K562 (cell line): Measurements from ENCODE around the gene C2CD2L. TPM values are rescaled to one million over a fixed set of nuclear protein-coding genes. Genes with fewer than 3 reads are reported as not detected.

Experiments
- BMI1 ChIP-seq: fragments of 150-350 bp; IDR thresholded peaks from 2 replicates; pipeline ENCODE4 v1.6.1; 2014; ENCODE audit warnings: low read length
- BRCA1 ChIP-seq, 2 experiments: fragments of 450-650 bp in 1 of 2; sonication (generic) in 1 of 2; formaldehyde crosslinking in 1 of 2; IDR thresholded peaks; 2 replicates each; pipeline versions ENCODE4 v1.5.0 to v1.6.1; 2017 to 2020; ENCODE audit warnings: mild to moderate bottlenecking in 1 of 2, missing genetic modification reagents in 1 of 2
- BRD4 ChIP-seq: fragments of 200-600 bp; sonication (generic); IDR thresholded peaks from 2 replicates; pipeline ENCODE4 v1.6.1; 2017; ENCODE audit warnings: inconsistent platforms
- CBFA2T3 ChIP-seq: fragments of 450-650 bp; IDR thresholded peaks from 2 replicates; pipeline ENCODE4 v1.6.1; 2017
- HMG20A ChIP-seq: fragments of 450-650 bp; formaldehyde crosslinking; conservative IDR thresholded peaks from 2 replicates; pipeline ENCODE4 v1.4.0; 2020; ENCODE audit warnings: mild to moderate bottlenecking, mixed read lengths
- HMGN3 ChIP-seq: IDR thresholded peaks from 2 replicates; pipeline ENCODE4 v1.6.1; 2011; ENCODE audit warnings: borderline replicate concordance, low read depth, mild to moderate bottlenecking, mixed read lengths, low read length; ENCODE audit not compliant: insufficient read length; ENCODE audit errors: extremely low read depth
- HNRNPK ChIP-seq: fragments of 200-400 bp; formaldehyde crosslinking; IDR thresholded peaks from one replicate; pipeline ENCODE4 v1.6.1; 2018; ENCODE audit warnings: mild to moderate bottlenecking, low read depth, low read length; ENCODE audit not compliant: poor library complexity, severe bottlenecking
- HSF4 ChIP-seq: fragments of 250-450 bp; sonication (Bioruptor Pico); IDR thresholded peaks from 2 replicates; pipeline ENCODE4 v2.1.2; 2022; ENCODE audit warnings: mild to moderate bottlenecking, moderate library complexity, borderline replicate concordance
- ILK ChIP-seq: fragments of 450-650 bp; IDR thresholded peaks from 2 replicates; pipeline ENCODE4 v1.6.1; 2016; ENCODE audit warnings: missing genetic modification characterization, low read depth, mild to moderate bottlenecking, missing compliant biosample characterization, moderate library complexity, borderline replicate concordance
- KAT2B ChIP-seq: IDR thresholded peaks from one replicate; pipeline ENCODE4 v1.6.1; 2012; ENCODE audit warnings: low read depth, mild to moderate bottlenecking, control low read depth, inconsistent platforms, low read length, moderate library complexity
- LEF1 ChIP-seq: fragments of 450-650 bp; IDR thresholded peaks from 2 replicates; pipeline ENCODE4 v1.6.1; 2016; ENCODE audit warnings: mild to moderate bottlenecking
- MEF2A ChIP-seq: IDR thresholded peaks from 2 replicates; pipeline ENCODE4 v1.6.1; 2011; ENCODE audit warnings: low read depth, mild to moderate bottlenecking, low read length, moderate library complexity; ENCODE audit not compliant: control insufficient read depth
- MTA3 ChIP-seq: fragments of 450-650 bp; formaldehyde crosslinking; IDR thresholded peaks from 2 replicates; pipeline ENCODE4 v1.6.1; 2017; ENCODE audit warnings: mild to moderate bottlenecking, borderline replicate concordance
- MYC ChIP-seq, 2 experiments: fragments of 250-450 bp in 1 of 2; sonication (Bioruptor Pico) in 1 of 2; IDR thresholded peaks; 2 replicates each; pipeline versions ENCODE4 v1.5.1 to v1.6.1; 2012 to 2021; ENCODE audit warnings: low read depth in 2 of 2, borderline replicate concordance in 1 of 2, improper control_type of control experiment in 1 of 2, low read length in 1 of 2, mild to moderate bottlenecking in 1 of 2, moderate library complexity in 1 of 2
- PHTF2 ChIP-seq: fragments of 250-450 bp; sonication (Bioruptor Pico); IDR thresholded peaks from 2 replicates; pipeline ENCODE4 v1.5.0; 2021; ENCODE audit warnings: mild to moderate bottlenecking
- RB1 ChIP-seq: fragments of 450-650 bp; IDR thresholded peaks from 2 replicates; pipeline ENCODE4 v1.6.1; 2017; ENCODE audit warnings: low read depth, mild to moderate bottlenecking
- SP2 ChIP-seq: IDR thresholded peaks from 2 replicates; pipeline ENCODE4 v1.6.1; 2011; ENCODE audit warnings: mild to moderate bottlenecking, low read depth, low read length, moderate library complexity; ENCODE audit not compliant: poor library complexity, severe bottlenecking; ENCODE audit errors: extremely low read depth
- THRAP3 ChIP-seq: fragments of 450-650 bp; IDR thresholded peaks from 2 replicates; pipeline ENCODE4 v1.6.1; 2016; ENCODE audit warnings: mild to moderate bottlenecking, inconsistent platforms, borderline replicate concordance
- TRIM24 ChIP-seq, 2 experiments: fragments of 450-650 bp; IDR thresholded peaks; 2 replicates each; pipeline ENCODE4 v1.6.1; 2016
- TRIM28 ChIP-seq: fragments of 450-650 bp; IDR thresholded peaks from 2 replicates; pipeline ENCODE4 v1.6.1; 2017
- U2AF1 ChIP-seq: fragments of 200-400 bp; formaldehyde crosslinking; optimal IDR thresholded peaks from 2 replicates; pipeline ENCODE3; 2017; ENCODE audit warnings: mild to moderate bottlenecking, low read depth, low read length, moderate library complexity
- ZFP36 ChIP-seq: fragments of 150-350 bp; IDR thresholded peaks from 2 replicates; pipeline ENCODE4 v1.6.1; 2018; ENCODE audit warnings: low read length, low read depth; ENCODE audit not compliant: partially characterized antibody
- ZNF232 ChIP-seq: sonication (generic); formaldehyde crosslinking; IDR thresholded peaks from 2 replicates; pipeline ENCODE4 v1.8.0; 2022; ENCODE audit warnings: mild to moderate bottlenecking, missing genetic modification reagents
- ZNF764 ChIP-seq: fragments of 250-450 bp; sonication (Bioruptor Pico); IDR thresholded peaks from 2 replicates; pipeline ENCODE4 v1.4.0; 2020; ENCODE audit warnings: low read depth, mild to moderate bottlenecking, moderate library complexity
- ZNF780A ChIP-seq: fragments of 250-450 bp; sonication (Bioruptor Pico); IDR thresholded peaks from 2 replicates; pipeline ENCODE4 v1.5.0; 2021; ENCODE audit warnings: mild to moderate bottlenecking
- polyA plus RNA-seq, 8 experiments: library from polyadenylated mRNA; depleted of rRNA in 4 of 8; stranded (reverse) in 5 of 8; unstranded in 3 of 8; fragments of >200 nt; fragmentation: Nextera tagmentation in 2 of 8; fragmentation: Illumina TruSeq in 1 of 8; extraction: Ambion mirVana in 2 of 8; extraction: Trizol in 1 of 8; gene quantifications; 2 replicates each; pipeline versions ENCODE4 v1.2.1 to v1.2.3, GENCODE V29; 2011 to 2014; ENCODE audit warnings: inconsistent platforms in 1 of 8, missing spikeins in 1 of 8
- total RNA-seq, 7 experiments: library from RNA; depleted of rRNA in 6 of 7; stranded (reverse); fragments of >200 nt in 6 of 7; fragmentation: Illumina TruSeq in 2 of 7; extraction: Trizol in 2 of 7; gene quantifications; 2 replicates each; pipeline versions ENCODE4 v1.2.1 to v1.2.3, GENCODE V29; 2011 to 2021; ENCODE audit warnings: low replicate concordance in 1 of 7
- TF ChIP-seq, protein P1 (sequence below): fragments of 450-650 bp; conservative IDR thresholded peaks from 2 replicates; pipeline ENCODE4 v1.6.1; 2016; ENCODE audit warnings: missing genetic modification characterization, low read depth, mild to moderate bottlenecking, missing compliant biosample characterization, moderate library complexity
- TF ChIP-seq, protein P2 (sequence below): fragments of 250-450 bp; sonication (Bioruptor Pico); IDR thresholded peaks from 2 replicates; pipeline ENCODE4 v1.4.0; 2020; ENCODE audit warnings: mild to moderate bottlenecking, moderate library complexity

The C2CD2L gene
- total and polyA plus RNA-seq, 9 of the 15 experiments (the other 6 are each of a cell fraction or from before 2014, with no cell fraction given) = 0.66 to 41.2 (median 14.8) TPM

DNA sequence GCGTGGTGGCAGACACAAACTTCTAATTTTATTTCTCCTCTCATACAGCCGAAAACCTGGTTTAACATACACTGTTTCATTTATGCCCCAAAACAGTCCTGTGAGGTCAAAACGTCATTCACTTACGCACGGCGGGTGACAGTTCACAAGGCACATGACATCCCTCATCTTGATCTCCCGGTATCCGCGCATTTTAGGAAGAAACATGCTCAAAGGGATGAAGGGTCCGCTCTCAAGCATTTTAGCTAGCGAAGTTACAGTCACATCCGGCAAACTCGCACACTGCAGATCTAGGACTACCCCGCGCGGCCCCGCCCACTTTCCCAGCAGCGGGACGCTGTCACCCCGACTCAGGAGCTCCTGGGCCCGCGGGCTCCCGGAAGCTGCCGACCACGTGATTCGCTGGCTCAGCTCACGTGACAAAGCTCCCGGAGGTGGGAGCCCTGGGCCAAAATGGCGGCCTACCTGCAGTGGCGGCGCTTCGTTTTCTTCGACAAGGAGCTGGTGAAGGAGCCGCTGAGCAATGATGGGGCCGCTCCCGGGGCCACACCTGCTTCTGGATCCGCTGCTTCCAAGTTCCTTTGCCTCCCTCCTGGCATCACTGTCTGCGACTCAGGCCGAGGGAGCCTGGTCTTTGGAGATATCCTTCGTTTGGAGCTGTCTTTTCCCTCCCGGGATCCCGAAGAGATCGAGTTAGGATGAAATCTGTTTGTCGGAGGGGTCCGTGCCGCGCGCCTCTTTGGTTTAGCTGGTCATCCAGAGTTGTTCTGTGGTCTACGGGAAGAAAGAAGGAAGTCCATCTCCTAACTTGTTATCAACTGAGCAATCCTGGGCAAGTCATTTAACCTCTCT lies 39.5 kb upstream of the C2CD2L start, which contains the start of gene VPS11 (continued):
- TF ChIP-seq PHTF2 (CRISPR knock-in tag) (no peak), KAT2B (no peak), HNRNPK (no peak), HMGN3 (peak; percentile 88), RB1 (peak; percentile 86; the same call in 1 of the 2 replicates), ZFP36 (no peak), BRD4 (no peak), U2AF1 (no peak), LEF1 (0 out of 2 replicates have a peak, but pooled peaks have one; percentile 55), MEF2A (0 out of 2 replicates have a peak, but pooled peaks have one; percentile 27), HMG20A (CRISPR knock-in tag) (no peak), CBFA2T3 (no peak), ZNF764 (CRISPR knock-in tag) (no peak), ZNF780A (CRISPR knock-in tag) (no peak), ILK (tag) (no peak), THRAP3 (no peak), SP2 (no peak), TRIM28 (no peak), HSF4 (CRISPR knock-in tag) (no peak), MYC (IDR thresholded peaks at IDR 0.05; ENCODE audit: low read depth, low read length) (peak; percentile 78), MYC (CRISPR knock-in tag; IDR thresholded peaks at IDR 0.05; ENCODE audit: borderline replicate concordance, low read depth) (peak; percentile 36; the same call in 1 of the 2 replicates), BRCA1 (IDR thresholded peaks at IDR 0.05) (no peak), BRCA1 (CRISPR knock-in tag; IDR thresholded peaks at IDR 0.05) (no peak), TRIM24 (IDR thresholded peaks at IDR 0.05) (no peak), MTA3 (no peak; the same call in 1 of the 2 replicates), ZNF232 (no peak), BMI1 (no peak)
- TF ChIP-seq, protein P1, sequence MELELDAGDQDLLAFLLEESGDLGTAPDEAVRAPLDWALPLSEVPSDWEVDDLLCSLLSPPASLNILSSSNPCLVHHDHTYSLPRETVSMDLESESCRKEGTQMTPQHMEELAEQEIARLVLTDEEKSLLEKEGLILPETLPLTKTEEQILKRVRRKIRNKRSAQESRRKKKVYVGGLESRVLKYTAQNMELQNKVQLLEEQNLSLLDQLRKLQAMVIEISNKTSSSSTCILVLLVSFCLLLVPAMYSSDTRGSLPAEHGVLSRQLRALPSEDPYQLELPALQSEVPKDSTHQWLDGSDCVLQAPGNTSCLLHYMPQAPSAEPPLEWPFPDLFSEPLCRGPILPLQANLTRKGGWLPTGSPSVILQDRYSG (tag) = no peak
- TF ChIP-seq, protein P2, sequence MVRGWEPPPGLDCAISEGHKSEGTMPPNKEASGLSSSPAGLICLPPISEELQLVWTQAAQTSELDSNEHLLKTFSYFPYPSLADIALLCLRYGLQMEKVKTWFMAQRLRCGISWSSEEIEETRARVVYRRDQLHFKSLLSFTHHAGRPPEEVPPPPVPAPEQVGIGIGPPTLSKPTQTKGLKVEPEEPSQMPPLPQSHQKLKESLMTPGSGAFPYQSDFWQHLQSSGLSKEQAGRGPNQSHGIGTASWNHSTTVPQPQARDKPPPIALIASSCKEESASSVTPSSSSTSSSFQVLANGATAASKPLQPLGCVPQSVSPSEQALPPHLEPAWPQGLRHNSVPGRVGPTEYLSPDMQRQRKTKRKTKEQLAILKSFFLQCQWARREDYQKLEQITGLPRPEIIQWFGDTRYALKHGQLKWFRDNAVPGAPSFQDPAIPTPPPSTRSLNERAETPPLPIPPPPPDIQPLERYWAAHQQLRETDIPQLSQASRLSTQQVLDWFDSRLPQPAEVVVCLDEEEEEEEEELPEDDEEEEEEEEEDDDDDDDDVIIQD = no peak
